ENCODE results near the gene MPRIP. TPM values are rescaled to one million over a fixed set of nuclear protein-coding genes. Genes with fewer than 3 reads are reported as not detected.

The MPRIP gene
- total RNA-seq, 1 experiment from 2014 or later = 132 TPM

- Histone ChIP-seq H4K20me1 (ENCODE audit: control insufficient read depth, insufficient read depth, insufficient read length) (no peaks in the 10 kb centered on the region), H3T11ph (ENCODE audit: low read length) (no peak overlapping the region), H2BK120ac (ENCODE audit: low read depth, low read length, poor library complexity, severe bottlenecking) (no peak overlapping the region), H3K27me3 (ENCODE audit: insufficient read depth, low read length) (no peaks in the 10 kb centered on the region), H3K4me1 (ENCODE audit: insufficient read depth, low read length) (no peaks in the 10 kb centered on the region), H4K91ac (ENCODE audit: insufficient read length, low read depth, low read length) (no peak overlapping the region), H3K23ac (ENCODE audit: insufficient read length, low read depth, low read length) (no peak overlapping the region), H3K18ac (ENCODE audit: insufficient read length, low read depth, low read length) (no peak overlapping the region), H2BK12ac (ENCODE audit: insufficient read length, low read depth, low read length) (no peak overlapping the region), H3K4me2 (ENCODE audit: insufficient read depth, insufficient read length, low read length) (no peak overlapping the region), H2BK15ac (ENCODE audit: low read depth, low read length) (no peak overlapping the region), H4K5ac (ENCODE audit: insufficient read length, low read depth, low read length) (no peak overlapping the region), H3K79me1 (ENCODE audit: insufficient read depth, low read depth, low read length, poor library complexity, severe bottlenecking) (no peaks in the 10 kb centered on the region), H2BK5ac (ENCODE audit: insufficient read length, low read length) (no peak overlapping the region), H2AK5ac (ENCODE audit: insufficient read length, low read length) (no peak overlapping the region), H3K9me3 (ENCODE audit: control insufficient read depth, low read depth, low read length) (no peaks in the 10 kb centered on the region), H4K8ac (replicated peaks; ENCODE audit: insufficient read length, low read depth, low read length) (no peak overlapping the region), H3K9ac (ENCODE audit: extremely low read depth, insufficient read length, low read length) (no peak overlapping the region), H2AFZ (ENCODE audit: low read length) (no peak overlapping the region), H3K79me2 (ENCODE audit: insufficient read depth, low read length) (no peaks in the 10 kb centered on the region; the same call in 1 of the 2 replicates), H3K4ac (ENCODE audit: low read depth, low read length) (no peak overlapping the region), H3K56ac (ENCODE audit: insufficient read length, low read depth, low read length) (no peak overlapping the region), H3K27ac (ENCODE audit: insufficient read length, low read depth, low read length) (no peak overlapping the region), H2BK20ac (ENCODE audit: low read depth, low read length, poor library complexity, severe bottlenecking) (no peak overlapping the region), H3K14ac (ENCODE audit: insufficient read depth, low read length) (no peak overlapping the region; the same call in 1 of the 2 replicates), H3K23me2 (ENCODE audit: insufficient read length, low read depth, low read length, poor library complexity, severe bottlenecking) (no peaks in the 10 kb centered on the region)
- H3K36me3 Mint-ChIP-seq (ENCODE audit: insufficient read depth in 1 of 3, low read depth in 3 of 3) = peaks cover 12 to 31% (median 24%) of the 10 kb centered on the region in 3 experiments
- no peaks in the 10 kb centered on the region for H3K27me3 Mint-ChIP-seq (ENCODE audit: low read depth)
- H3K9me3 Mint-ChIP-seq = no peaks in the 10 kb centered on the region
- no CpG with 5 or more reads among the region's 15 CpGs for WGBS (ENCODE audit: extremely low coverage, insufficient read length, low lambda C conversion rate)
- TF ChIP-seq CTCF (conservative IDR thresholded peaks at IDR 0.05) = no peak
- no peak overlapping the region for H3K4me3 Mint-ChIP-seq
- H3K4me1 Mint-ChIP-seq = no peaks in the 10 kb centered on the region; a peak in 2 of 4 replicates
- DNase-seq = no peak
- H3K27ac Mint-ChIP-seq = no peak overlapping the region
These were observed 31.5 kb downstream of the MPRIP start for GRCh38 chr17:17073581-17074403.

Data from H9 (cell line).